Esophagus squamous epithelium (tissue), 4 donors: ENCODE results near the gene HDHD2.

ENCODE experiments used
- POLR2A ChIP-seq, 4 donors: fragments of 450-650 bp; IDR thresholded peaks; one replicate each; pipeline ENCODE4 v1.6.1; 2017; ENCODE audit warnings: antibody characterized with exemption in 4 of 4, mild to moderate bottlenecking in 4 of 4, moderate library complexity in 3 of 4
- TF ChIP-seq, protein P1 (sequence below), 6 experiments: fragments of 450-650 bp in 4 of 6; fragments of 200-600 bp in 2 of 6; sonication (generic) in 2 of 6; IDR thresholded peaks; one replicate each; pipeline ENCODE4 v1.5.1; 2016 to 2019; ENCODE audit warnings: antibody characterized with exemption in 6 of 6, mild to moderate bottlenecking in 4 of 6, moderate library complexity in 4 of 6

DNA sequence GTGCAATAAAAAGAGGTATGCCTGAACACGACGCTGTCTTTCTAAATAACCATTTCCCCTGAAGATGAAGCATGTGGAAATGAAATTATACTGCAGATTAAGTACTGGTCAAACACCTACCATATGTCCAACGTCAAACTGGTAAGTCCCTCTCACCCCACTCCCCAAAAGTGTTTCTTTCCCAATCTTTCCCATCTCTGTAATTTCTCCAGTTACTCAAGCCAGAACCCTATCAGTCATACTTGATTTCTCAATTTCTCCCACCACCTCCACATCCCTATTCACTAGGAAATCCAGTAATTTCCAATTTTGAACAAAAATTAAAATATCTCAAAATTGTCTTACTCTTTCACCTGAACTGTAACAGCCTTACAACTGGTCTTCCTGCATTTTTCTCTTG, 29.2 kb downstream of the HDHD2 start:
- TF ChIP-seq, protein P1, sequence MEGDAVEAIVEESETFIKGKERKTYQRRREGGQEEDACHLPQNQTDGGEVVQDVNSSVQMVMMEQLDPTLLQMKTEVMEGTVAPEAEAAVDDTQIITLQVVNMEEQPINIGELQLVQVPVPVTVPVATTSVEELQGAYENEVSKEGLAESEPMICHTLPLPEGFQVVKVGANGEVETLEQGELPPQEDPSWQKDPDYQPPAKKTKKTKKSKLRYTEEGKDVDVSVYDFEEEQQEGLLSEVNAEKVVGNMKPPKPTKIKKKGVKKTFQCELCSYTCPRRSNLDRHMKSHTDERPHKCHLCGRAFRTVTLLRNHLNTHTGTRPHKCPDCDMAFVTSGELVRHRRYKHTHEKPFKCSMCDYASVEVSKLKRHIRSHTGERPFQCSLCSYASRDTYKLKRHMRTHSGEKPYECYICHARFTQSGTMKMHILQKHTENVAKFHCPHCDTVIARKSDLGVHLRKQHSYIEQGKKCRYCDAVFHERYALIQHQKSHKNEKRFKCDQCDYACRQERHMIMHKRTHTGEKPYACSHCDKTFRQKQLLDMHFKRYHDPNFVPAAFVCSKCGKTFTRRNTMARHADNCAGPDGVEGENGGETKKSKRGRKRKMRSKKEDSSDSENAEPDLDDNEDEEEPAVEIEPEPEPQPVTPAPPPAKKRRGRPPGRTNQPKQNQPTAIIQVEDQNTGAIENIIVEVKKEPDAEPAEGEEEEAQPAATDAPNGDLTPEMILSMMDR (IDR thresholded peaks at IDR 0.05), result no peak
- TF ChIP-seq POLR2A (IDR thresholded peaks at IDR 0.05), result no peak
